RKO (cell line): ENCODE measurements around the gene ZC3H14.
"Not testable (repeated sequence)": the region's sequence is repeated elsewhere in the genome, so short reads cannot be mapped to it uniquely, and the experiment has no call there.

Experiments used
- DNase-seq: peaks from one replicate; pipeline ENCODE4 v3.0.0-alpha.2; 2016; ENCODE audit warnings: low spot score

Gene ZC3H14, protein sequence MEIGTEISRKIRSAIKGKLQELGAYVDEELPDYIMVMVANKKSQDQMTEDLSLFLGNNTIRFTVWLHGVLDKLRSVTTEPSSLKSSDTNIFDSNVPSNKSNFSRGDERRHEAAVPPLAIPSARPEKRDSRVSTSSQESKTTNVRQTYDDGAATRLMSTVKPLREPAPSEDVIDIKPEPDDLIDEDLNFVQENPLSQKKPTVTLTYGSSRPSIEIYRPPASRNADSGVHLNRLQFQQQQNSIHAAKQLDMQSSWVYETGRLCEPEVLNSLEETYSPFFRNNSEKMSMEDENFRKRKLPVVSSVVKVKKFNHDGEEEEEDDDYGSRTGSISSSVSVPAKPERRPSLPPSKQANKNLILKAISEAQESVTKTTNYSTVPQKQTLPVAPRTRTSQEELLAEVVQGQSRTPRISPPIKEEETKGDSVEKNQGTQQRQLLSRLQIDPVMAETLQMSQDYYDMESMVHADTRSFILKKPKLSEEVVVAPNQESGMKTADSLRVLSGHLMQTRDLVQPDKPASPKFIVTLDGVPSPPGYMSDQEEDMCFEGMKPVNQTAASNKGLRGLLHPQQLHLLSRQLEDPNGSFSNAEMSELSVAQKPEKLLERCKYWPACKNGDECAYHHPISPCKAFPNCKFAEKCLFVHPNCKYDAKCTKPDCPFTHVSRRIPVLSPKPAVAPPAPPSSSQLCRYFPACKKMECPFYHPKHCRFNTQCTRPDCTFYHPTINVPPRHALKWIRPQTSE

DNA sequence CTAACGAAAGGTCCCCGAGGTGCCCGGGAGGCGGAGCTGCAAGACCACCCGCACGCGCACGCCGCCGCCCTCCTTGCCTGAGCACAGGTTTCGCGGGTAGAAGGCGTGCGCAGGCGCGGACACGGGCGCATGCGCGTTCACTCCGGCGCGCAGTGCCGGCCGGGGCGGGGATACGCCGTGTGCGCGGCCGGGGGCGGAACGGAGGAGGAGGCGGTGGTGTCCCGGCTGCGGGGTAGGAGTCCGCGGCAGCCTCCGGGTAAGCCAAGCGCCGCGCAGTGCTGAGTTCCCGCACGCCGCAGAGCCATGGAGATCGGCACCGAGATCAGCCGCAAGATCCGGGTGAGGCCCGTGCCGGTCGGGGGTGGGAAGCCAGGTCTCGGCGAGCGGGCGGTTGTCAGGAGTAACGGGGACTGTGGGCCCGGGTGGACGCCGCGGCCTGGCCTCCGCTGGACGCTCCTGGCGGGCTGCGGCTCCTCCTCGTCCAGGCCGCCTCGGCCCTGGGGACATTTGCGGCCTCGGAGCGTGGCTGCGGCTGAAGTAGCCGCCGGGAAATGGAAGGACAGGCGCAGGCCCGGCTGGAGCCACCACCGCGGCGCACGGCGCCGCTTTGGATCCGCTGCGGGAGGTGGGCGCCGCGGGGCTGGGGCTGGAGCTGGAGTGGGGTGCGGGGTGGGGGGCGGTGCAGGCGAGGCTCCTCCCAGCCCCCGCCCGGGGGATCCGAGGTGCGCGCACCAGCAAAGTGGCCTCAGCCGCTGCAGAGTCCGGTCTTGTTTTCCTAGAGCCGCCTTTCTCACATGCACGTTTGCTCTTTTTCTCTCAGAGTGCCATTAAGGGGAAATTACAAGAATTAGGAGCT is at the start of gene ZC3H14:
Gene ZC3H14 (plus strand): TSS at position 207 of the 856 bp plus-strand sequence. CDS start 97 bp downstream, at position 304.
- DNase-seq = peak; percentile 85

DNA sequence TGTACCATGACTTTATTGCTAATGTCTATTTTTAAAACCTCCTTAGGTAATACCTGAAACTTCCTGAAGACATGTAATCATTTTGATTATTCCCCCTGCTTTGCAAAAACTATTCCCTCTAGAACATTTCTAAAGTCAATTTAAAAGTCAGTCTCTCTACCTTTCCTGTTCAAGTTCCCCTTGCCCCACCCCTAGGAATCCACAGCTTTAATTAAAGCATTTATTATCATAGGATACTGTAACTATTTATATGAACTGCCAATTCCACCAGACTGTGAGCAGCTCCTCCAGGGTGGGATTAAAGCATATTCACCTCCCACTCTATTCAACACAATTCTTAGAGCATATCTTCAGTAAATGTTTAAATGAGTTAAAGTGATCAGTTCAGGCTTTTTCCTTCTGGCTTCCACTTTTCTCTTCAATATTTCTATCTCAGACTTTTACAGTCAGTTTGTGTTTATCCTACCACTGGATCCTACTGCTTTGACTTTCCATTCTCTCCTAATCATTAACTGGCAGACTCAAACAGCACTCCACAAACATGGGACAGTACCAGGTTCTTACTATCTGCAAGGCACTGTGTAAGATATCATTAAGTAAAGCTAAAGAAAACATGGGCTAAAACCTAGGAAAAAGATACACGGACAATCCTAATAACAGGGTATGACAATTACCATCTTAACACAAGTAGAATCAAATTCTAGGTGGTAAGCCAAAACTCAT is 47.2 kb upstream of the ZC3H14 start:
- DNase-seq = no peak

DNA sequence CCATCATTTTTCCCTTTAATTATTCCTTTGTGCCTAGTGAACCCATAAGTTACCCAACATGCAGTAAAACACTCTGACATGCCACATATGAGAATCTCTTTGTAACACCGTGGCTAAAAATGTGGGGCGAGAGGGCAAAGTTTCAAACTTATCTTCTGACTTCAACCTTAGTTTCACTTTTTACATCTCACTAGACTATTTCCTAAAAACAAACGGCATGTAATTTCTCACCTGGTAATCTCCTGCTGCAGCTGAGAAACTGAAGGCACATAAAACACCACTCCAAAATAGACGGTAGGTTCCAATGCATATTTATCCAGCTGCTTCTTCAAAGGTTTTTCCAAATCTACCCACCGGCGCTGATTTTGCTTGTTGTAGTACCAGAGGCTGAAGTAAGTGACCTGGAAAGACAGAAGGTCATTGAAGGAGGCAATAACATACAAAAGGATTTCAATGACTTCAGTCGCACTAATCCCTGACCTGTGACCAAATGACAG is 45.9 kb upstream of the ZC3H14 start:
- DNase-seq = no peak

DNA sequence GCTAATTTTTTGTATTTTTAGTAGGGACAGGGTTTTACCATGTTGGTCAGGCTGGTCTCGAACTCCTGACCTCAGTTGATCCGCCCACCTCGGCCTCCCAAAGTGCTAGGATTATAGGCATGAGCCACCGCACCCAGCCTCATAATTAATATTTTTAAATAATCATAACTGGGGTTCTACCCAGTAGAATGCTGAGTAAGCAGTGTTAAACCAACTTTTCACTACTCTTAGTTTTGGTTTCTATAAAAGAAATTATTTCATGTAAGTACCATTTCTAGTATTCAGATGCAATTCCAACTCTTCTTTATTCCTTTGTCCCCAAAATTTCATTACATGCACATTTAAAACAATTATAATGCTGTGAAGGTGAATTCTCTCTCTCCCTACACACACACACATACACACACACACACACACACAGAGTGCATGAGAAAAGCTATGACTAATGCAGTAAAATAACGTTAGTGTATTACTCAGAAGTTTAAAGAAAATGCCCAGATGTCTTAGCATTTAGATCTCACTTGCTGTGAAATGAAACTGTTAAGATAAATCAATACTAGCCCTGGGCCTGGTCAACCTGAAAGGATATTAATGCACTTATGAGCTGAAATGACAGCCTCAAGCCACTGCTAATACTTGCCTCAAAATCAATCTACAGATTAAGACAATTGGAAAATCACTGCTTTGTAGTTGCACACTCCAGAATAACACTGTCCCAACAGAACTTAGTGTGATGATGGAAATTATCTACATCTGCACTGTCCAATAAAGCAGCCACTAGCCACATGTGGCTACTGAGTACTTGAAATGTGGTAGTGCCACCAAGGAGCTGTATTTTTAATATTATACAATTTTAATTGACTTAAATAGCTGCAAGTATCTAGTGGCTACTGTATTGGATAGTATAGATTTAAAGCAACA is 44.0 kb upstream of the ZC3H14 start:
- peak; percentile 44 for DNase-seq

DNA sequence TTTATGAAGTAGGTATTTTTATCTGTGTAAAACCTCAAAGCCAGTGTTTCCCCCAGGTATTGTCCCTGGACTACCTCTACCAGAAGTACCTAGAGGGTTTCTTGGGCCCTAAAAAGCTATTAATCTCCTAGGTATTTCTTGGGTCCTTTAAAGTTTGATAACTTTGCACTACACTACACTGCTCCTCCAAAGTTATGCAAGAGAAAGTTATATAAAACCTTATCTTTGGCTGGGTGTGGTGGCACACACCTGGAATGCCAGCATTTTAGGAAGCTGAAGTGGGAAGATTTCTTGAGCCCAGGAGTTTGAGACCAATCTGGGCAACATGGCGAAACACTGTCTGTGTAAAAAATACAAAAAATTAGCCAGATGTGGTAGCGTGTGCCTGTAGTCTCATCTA is 42.9 kb upstream of the ZC3H14 start:
- no peak for DNase-seq

DNA sequence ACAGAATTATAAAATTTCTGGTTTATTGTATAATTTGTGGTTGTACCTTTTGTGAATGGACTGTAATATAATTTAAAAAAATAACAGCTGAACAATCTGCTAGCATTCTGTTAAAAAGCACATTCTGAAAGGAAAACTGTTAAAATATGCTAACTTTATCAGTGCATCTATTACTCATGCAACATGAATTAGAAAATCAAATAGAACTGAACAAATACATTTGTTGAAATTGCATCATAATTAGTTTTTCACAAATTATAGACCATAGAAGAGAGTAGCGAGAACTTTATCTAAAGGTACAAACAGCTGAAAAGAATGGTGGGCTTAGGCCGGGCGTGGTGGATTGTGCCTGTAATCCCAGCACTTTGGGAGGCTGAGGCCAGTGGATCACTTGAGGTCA is 41.0 kb upstream of the ZC3H14 start:
- DNase-seq = no peak

DNA sequence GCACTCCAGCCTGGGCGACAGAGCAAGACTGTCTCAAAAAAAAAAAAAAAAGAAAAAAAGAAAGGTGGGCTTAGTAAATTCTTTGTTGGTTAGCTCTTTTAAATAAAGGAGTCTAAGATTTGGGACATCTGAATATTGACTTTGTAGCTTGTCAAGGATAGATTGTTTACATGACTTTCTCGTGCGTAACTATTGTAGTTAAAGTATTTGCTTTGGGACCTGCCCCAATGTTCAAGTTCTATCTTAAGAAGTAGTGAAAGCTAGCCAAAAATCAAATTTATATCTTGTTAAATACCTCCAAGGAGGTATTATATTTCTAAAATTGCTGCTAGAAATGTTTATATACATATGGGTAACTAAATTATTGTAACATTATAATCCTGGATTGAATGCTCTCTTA is 40.4 kb upstream of the ZC3H14 start:
- no peak for DNase-seq

DNA sequence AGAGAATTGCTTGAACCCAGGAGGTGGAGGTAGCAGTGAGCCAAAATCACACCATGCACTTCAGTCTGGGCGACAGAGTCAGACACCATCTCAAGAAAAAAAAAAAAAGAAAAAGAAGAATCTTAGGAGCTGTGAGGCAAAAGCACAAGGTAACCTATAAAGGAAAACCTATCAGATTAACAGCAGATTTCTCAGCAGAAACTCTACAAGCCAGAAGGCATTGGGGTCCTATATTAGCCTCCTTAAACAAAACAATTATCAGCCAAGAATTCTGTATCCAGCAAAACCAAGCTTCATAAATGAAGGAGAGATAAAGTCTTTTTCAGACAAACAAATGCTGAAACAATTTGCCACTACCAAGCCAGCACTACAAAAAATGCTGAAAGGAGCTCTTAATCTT is 32.9 kb upstream of the ZC3H14 start:
- DNase-seq = not testable (repeated sequence)

DNA sequence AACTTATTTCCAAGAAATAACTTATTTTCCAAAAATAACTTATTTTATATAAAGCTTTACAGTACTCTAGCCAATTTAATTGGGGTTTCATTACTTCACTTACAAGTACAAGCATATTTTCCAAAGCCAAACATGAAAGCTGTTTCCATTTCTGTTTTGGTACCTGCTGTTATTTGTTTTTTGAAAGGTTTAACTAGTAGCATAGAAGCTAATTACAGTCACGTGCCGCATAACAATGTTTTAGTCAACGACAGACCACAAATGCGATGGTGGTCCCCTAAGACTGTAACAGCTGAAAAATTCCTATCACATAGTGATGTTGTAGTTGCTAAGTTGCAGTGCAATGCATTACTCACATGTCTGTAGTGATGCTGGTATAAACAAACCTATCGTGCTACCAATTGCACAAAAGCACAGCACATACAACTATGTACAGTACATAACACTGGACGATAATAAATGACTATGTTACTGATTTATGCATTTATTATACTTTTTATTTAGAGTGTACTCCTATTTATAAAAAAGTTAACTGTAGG is 29.7 kb upstream of the ZC3H14 start:
- DNase-seq = no peak

DNA sequence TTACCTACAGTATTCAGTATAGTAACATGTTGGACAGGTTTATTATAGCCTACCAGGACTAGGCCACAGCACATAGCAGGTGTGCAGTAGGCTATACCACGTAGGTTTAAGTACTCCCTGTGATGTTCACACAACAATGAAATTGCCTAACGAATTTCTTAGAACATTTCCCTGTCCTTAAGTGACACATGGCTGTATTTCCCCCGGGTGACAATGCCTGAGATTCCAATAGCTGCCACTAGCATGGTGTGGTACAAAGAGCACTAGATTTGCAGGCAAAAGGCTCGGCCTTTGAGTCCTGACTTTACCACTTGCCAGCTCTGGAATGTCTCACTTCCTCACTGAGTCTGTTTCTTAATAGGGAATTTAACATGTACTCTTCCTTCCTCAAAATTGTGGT is 27.7 kb upstream of the ZC3H14 start:
- peak; percentile 52 for DNase-seq

DNA sequence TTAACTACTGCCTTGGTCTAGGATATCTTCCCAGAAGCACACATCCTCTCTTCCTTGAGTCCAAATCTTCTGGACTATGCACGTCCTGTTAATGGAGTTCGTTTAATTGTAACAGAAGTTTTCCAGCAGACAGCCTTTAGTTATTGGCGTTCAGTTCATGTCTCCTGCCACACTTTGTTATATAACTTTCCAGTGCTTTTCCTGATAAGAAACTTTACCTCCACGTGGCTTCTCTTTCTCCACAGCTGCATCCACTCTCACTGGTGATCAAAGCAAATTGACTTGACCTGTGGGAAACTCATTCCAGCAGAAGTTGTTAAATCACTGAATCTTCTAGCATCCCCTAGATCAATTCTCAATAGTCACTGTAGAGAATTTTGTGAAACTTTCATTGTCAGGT is 27.0 kb upstream of the ZC3H14 start:
- no peak for DNase-seq

DNA sequence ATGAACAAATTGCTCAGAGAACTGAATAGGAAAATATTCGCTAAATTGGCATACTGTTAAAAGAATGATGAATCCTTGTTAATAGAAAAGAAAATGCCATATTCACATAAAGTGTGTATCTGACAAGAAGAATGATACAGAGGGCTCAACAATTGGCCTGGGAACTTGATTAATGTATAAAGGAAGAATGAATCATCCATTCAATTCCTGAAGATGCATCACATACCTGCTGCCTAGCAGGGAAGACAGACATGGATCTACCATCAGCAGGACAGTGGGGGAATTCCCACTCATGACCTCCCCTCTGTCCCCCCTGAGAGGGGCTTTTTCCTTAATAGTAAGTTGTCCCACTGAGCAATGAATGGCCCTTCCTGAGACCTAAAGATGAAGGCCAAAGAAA is 21.5 kb upstream of the ZC3H14 start:
- DNase-seq = no peak

DNA sequence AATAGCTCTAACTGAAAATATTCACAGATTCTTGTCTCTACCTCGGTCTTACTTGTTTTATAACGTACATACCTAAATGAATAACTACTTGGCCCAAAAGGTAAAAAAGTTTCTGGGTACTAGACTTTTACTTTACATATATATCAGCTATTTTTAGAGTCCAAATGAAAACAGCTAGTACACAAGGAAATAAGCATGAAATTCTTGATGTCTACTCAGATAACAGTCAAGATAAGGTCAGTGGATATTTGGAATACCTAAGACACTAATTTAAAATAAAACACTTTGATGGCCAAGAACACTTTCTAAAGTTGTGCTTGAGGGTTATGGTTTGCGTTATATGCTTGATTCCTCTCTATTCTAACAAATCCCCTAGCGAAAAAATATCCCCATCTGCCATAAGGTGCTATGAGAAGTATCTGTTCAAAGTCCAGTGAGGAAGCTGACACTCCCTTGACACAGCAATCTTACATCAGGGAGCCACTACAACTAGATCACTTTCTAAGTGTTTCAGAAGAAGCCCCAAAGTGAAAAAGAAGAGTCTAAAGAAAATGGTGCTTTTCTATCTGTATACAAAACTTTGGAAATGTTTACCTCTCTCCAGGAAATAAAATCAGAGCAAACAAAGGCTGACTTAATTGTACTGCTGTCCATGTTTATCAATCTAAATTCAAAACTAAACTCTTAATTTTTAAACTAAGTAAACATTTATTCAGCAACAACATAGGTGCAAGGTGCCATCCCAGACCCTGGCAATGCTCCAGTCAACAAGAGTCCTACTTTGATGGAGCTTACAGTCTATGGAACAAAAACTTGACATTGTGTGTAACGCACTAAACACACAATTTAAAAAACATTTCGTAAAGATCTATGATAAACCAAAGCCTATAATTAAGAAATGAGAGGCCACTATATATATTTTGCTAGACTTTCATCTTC is 19.7 kb upstream of the ZC3H14 start:
- no peak for DNase-seq

DNA sequence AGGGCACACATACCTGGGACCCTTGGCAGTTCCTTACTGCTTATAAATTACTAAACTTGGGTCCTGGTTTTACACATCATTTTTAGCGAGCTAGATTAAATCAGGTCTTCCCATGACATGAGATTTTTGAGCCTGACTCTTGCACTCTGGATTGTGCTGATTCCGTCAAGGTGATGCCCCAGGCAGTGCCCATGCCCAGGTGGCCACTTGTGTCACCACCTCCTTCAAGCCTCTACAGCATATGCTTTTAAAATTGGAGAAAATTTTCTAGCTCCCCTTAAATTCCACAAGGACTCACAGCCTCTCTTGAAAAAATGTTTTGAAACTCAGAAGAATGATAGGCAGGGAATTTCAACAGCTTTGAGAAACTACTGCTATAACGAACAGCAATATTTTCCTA is 17.6 kb upstream of the ZC3H14 start:
- DNase-seq = no peak

DNA sequence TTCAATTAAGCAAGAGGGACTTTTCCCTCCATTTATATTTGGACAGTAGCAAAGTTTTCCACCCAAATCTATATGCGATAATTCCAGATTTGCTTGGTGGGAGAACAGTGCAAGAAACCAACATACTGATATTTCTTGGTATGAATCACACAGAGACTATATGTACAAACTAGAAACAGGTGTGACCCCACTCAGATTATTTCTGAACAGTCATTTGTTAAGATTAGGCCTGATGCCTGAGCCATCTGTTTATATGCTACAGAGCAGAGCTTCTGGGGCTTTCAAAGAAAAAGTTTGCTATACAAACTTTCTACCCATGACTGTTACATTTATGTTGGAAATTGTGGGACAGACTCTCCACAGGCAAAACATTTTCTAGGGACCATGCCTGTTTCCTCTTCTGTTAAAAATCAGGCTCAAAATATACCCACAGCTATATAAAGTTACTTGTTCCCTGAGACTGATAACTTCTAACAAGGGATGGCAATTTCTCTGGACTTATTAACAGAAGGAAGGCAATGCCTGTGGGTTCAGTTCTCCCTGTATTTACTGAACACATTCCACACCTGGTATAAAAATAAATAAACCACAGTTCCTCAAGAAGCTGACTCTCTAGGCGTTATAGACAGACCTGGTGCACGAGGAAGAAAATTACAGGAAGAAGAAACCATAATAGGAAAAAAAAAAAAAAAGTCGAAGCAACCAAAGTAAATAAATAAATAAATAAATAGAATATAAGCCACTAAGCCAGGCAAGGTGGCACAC is 16.0 kb upstream of the ZC3H14 start:
- no peak for DNase-seq

DNA sequence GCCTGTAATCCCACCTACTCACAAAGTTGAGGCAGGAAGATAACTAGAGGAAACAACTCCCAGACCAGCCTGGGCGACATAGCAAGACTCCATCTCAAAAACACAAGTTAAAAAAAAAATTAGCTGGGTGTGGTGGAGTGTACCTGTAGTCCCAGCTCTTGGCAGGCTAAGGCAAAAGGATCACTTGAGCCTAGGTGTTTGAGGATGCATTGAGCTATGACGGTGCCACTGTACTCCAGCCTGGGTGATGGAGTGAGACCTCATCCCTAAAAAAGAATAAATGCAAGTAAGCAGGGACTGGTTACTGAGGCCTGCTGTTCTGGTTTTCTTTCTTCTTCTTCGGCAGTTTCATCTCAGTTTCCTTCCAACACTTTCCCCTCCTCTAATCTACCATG is 15.5 kb upstream of the ZC3H14 start:
- no peak for DNase-seq

DNA sequence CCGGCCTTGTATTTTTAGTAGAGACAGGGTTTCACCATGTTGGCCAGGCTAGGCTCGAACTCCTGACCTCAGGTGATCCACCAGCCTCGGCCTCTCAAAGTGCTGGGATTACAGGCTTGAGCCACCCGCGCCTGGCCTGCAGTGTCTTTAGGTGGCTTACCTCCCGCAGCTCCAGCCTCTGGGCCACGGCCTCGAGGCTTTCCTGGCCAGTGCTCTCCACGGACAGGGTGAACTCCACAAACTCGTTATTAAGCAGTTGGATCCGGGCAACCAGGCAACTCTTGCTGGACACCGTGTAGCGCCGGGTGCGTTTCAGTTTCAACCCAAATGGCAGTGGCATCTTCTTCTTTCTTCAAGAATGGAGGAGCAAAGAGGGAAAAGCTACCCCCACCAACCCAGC is 12.8 kb upstream of the ZC3H14 start:
- no peak for DNase-seq

DNA sequence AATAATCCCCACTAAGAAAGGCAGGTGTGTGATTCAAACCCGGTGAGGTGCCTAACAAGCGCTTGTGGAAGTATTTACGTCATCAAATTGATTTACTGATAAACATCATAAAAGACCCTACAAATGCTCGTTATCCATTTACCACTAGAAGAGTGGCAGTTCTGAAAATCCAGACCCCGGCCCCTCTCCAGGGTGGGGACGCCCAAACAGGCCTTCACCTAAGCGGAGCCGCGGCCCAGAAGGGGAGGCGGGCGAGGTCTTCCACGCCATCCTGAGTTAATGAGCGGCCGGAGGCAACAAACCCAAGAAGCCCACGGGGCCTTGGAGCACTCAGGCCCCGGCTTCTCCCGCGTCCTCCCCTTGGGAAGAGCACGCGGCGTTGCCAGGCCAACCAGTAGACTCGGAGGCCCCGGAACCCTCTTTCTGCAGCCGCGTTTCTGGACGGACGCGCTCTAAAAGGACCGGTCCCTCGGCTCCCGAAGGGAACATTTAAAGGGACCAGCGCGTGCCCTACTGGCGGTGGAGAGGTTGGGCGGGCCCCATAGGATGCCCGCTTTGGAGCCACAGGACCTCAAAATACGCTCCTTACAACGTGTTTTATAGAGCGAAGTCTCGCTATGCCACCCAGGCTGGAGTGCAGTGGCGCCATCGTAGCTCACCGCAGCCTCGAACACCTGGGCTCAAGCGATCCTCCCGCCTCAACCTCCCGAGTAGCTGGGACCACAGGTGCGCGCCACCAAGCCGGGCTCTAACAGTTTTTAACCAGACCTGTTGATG is 11.6 kb upstream of the ZC3H14 start:
- peak; percentile 79 for DNase-seq
